ENCODE results near the gene DIS3L2. TPM values are rescaled to one million over a fixed set of nuclear protein-coding genes. Genes with fewer than 3 reads are reported as not detected.

DIS3L2 gene
- total RNA-seq, 2 donors from 2014 or later, result 21.6 to 30.2 TPM

DNA sequence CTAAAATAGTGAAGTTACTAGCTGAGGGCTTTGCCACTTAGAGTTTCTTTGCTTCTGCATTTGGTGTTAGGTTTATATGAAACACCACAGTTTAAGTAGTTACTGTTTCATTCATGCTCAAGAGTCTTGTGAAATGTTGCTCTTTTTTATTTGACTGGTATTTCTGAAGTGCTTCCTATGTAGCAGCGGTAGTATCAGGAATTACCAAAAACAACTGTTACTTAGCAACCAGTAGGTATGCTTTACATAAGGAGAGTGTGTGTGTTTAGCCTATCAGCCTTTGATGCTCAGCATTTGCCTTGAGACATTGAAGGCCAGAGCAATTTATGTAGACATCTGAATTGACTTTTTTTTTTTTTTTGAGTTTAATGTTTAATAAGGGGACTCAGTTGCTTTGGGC, 3.6 kb downstream of the DIS3L2 start:
- H3K9me3 Mint-ChIP-seq, result no peaks in the 10 kb centered on the region
- ATAC-seq (replicated peaks), result no peak
- no peak overlapping the region for H3K4me3 Mint-ChIP-seq
- H3K36me3 Mint-ChIP-seq (ENCODE audit: low read depth), result no peaks in the 10 kb centered on the region
- peaks cover 37% of the 10 kb centered on the region for H3K4me1 Mint-ChIP-seq
- H3K27ac Mint-ChIP-seq, result no peak overlapping the region
- no peaks in the 10 kb centered on the region for H3K27me3 Mint-ChIP-seq

- Mint-ChIP-seq H3K4me1 (peaks cover 30% of the 10 kb centered on the region), H3K9me3 (no peaks in the 10 kb centered on the region), H3K36me3 (ENCODE audit: low read depth) (no peaks in the 10 kb centered on the region), H3K27me3 (no peaks in the 10 kb centered on the region), H3K4me3 (no peak overlapping the region), H3K27ac (no peak overlapping the region)
- ATAC-seq (replicated peaks), result no peak
Measured at GRCh38 chr2:231966886-231967285, 5.4 kb downstream of the DIS3L2 start.

DNA sequence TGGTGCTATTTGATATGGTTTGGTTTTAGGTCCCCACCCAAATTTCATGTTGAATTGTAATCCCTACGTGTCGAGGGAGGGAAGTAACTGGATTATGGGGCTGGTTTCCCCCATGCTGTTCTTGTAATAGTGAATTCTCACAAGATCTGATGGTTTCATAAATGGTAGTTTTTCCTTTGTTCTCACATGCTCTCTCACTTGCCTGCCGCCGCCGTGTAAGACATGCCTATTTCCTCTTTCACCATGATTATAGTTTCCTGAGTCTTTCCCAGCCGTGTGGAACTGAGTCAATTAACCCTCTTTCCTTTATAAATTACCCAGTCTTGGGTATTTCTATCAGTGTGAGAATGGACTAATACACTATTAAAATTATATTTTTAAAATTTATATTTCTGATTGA, 7.3 kb downstream of the DIS3L2 start:
- Mint-ChIP-seq H3K4me1 (peaks cover 21% of the 10 kb centered on the region), H3K27me3 (no peaks in the 10 kb centered on the region), H3K4me3 (no peak overlapping the region), H3K9me3 (no peaks in the 10 kb centered on the region), H3K27ac (no peak overlapping the region), H3K36me3 (ENCODE audit: low read depth) (peaks cover 6% of the 10 kb centered on the region)
- no peak for ATAC-seq (replicated peaks)

GRCh38 chr2:231970461-231970860, 8.9 kb downstream of the DIS3L2 start:
- Mint-ChIP-seq H3K4me3 (no peak overlapping the region), H3K9me3 (no peaks in the 10 kb centered on the region), H3K27ac (no peak overlapping the region), H3K36me3 (ENCODE audit: low read depth) (peaks cover 6% of the 10 kb centered on the region), H3K27me3 (no peaks in the 10 kb centered on the region), H3K4me1 (peaks cover 7% of the 10 kb centered on the region)
- ATAC-seq (replicated peaks), result no peak

- no peaks in the 10 kb centered on the region for H3K27me3 Mint-ChIP-seq
- H3K27ac Mint-ChIP-seq, result no peak overlapping the region
- no peaks in the 10 kb centered on the region for H3K4me1 Mint-ChIP-seq
- H3K9me3 Mint-ChIP-seq, result no peaks in the 10 kb centered on the region
- peaks cover 6% of the 10 kb centered on the region for H3K36me3 Mint-ChIP-seq (ENCODE audit: low read depth)
- no peak overlapping the region for H3K4me3 Mint-ChIP-seq
- ATAC-seq (replicated peaks), result no peak
Measured at GRCh38 chr2:231975001-231975400, 13.5 kb downstream of the DIS3L2 start.

DNA sequence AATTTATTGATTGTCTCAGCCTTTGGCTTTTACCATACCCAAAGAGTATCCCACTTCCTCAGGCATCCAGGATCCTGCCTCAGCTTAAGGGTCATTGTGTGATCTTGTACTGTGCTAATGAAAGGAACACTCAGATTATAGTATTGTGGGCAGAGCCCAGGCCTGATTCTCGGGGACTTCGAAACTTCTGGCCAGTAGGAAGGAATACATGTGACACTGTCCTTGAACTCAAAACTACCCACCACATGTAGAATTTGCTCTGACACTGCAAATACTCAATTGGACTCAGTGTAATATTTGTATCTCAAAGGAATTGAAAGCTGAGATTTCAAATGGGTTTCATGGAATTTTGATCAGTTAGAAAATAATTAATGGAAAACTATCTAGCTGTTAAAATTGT, 15.9 kb downstream of the DIS3L2 start:
- no peak for ATAC-seq (replicated peaks)
- Mint-ChIP-seq H3K27me3 (no peaks in the 10 kb centered on the region), H3K27ac (no peak overlapping the region), H3K36me3 (ENCODE audit: low read depth) (peaks cover 6% of the 10 kb centered on the region), H3K9me3 (no peaks in the 10 kb centered on the region), H3K4me1 (no peaks in the 10 kb centered on the region), H3K4me3 (no peak overlapping the region)

- peak; percentile 63 for ATAC-seq (replicated peaks)
- Mint-ChIP-seq H3K4me3 (no peak overlapping the region), H3K36me3 (ENCODE audit: low read depth) (peaks cover 8% of the 10 kb centered on the region), H3K4me1 (peaks cover 5% of the 10 kb centered on the region), H3K9me3 (no peaks in the 10 kb centered on the region), H3K27ac (no peak overlapping the region), H3K27me3 (no peaks in the 10 kb centered on the region)
Measured at GRCh38 chr2:231984992-231985391, 23.5 kb downstream of the DIS3L2 start.

- Mint-ChIP-seq H3K9me3 (no peaks in the 10 kb centered on the region), H3K36me3 (ENCODE audit: low read depth) (peaks cover 8% of the 10 kb centered on the region), H3K4me1 (peaks cover 5% of the 10 kb centered on the region), H3K27me3 (no peaks in the 10 kb centered on the region), H3K27ac (no peak overlapping the region), H3K4me3 (no peak overlapping the region)
- no peak for ATAC-seq (replicated peaks)
Measured at GRCh38 chr2:231985823-231986261, 24.3 kb downstream of the DIS3L2 start.

- no peak overlapping the region for H3K27ac Mint-ChIP-seq
- no peak for ATAC-seq (replicated peaks)
- no peak overlapping the region for H3K4me3 Mint-ChIP-seq
- peaks cover 8% of the 10 kb centered on the region for H3K36me3 Mint-ChIP-seq (ENCODE audit: low read depth)
- no peaks in the 10 kb centered on the region for H3K27me3 Mint-ChIP-seq
- H3K9me3 Mint-ChIP-seq, result no peaks in the 10 kb centered on the region
- peaks cover 5% of the 10 kb centered on the region for H3K4me1 Mint-ChIP-seq
Measured at GRCh38 chr2:231987124-231987727, 25.7 kb downstream of the DIS3L2 start.

DNA sequence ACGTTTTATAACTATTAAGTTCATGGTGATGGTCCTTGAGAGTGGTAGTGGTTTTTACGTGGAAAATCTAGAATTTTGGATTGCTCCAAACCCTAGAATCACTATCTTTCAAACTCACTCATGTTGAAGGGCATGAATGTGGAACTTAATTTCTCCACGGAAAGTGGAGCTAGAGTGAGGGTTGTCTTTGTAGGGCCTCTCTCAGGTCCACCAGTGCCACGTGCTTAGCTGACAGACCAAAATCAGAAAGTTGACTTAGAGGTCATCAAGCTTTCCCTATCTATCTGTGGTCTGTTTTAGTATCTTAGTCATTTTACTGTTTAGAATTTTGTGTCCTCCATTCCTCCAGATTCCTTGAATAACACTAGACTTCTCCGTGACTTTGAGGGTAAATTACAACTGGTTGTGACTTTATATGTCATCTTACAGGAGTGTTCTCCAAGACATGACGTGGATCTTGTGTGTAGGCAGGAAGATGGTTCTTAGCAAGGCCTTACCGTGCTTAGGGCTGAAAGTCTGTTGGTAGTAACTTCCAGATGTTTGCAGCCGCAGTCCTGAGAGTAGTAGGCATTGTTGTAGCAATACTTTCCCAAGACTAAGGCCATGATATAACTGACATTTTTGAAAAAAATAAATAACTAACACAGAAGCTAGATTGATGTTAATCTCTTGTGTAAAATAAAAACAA, 26.8 kb downstream of the DIS3L2 start:
- peaks cover 5% of the 10 kb centered on the region for H3K4me1 Mint-ChIP-seq
- ATAC-seq (replicated peaks), result no peak
- H3K4me3 Mint-ChIP-seq, result no peak overlapping the region
- peaks cover 8% of the 10 kb centered on the region for H3K36me3 Mint-ChIP-seq (ENCODE audit: low read depth)
- H3K27me3 Mint-ChIP-seq, result no peaks in the 10 kb centered on the region
- H3K9me3 Mint-ChIP-seq, result no peaks in the 10 kb centered on the region
- no peak overlapping the region for H3K27ac Mint-ChIP-seq

DNA sequence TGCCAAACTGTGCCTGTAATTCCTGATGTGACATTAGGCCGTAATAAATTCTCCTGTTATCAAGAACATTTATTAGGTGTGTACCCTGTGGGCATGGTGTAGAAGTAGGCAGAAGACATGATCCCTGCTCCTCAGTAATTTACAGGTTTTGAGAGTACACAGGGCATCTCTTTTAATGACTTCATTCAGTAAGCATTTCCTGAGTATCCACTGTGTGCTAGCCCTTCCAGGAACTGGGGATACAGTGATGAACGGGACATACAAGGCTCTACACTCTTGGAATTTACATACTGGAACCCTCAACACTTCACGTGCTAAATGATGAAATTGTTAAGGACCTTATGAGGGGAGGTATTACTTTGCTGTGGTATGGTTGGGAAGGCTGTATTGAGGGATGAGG, 30.2 kb downstream of the DIS3L2 start:
- no peaks in the 10 kb centered on the region for H3K9me3 Mint-ChIP-seq
- no peak overlapping the region for H3K4me3 Mint-ChIP-seq
- H3K27me3 Mint-ChIP-seq, result no peaks in the 10 kb centered on the region
- H3K27ac Mint-ChIP-seq, result no peak overlapping the region
- H3K4me1 Mint-ChIP-seq, result peaks cover 5% of the 10 kb centered on the region
- no peak for ATAC-seq (replicated peaks)
- H3K36me3 Mint-ChIP-seq (ENCODE audit: low read depth), result no peaks in the 10 kb centered on the region

DNA sequence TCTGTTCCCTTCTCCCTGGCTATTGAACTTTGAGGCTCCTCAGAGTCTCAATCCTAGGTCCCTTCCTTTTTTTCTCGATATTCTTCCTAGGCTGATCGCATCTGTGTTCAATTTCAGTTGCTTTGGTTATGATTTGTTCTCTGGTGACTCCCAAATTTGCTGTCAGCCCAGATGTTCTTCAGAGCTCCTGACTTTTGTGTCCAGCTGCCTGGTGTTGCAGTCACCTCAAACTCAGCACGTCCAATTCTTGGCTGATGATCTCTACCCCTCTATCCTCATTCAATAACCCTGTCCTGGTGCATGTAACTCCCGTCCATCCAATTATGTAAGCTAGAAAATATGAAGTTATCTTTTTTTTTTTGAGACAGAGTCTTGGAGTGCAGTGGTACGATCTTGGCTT, 31.4 kb downstream of the DIS3L2 start:
- H3K4me1 Mint-ChIP-seq, result peaks cover 9% of the 10 kb centered on the region
- no peak overlapping the region for H3K4me3 Mint-ChIP-seq
- no peaks in the 10 kb centered on the region for H3K27me3 Mint-ChIP-seq
- no peaks in the 10 kb centered on the region for H3K9me3 Mint-ChIP-seq
- no peak for ATAC-seq (replicated peaks)
- no peaks in the 10 kb centered on the region for H3K36me3 Mint-ChIP-seq (ENCODE audit: low read depth)
- no peak overlapping the region for H3K27ac Mint-ChIP-seq

GRCh38 chr2:231996797-231997540, 35.5 kb downstream of the DIS3L2 start:
- H3K4me3 Mint-ChIP-seq, result no peak overlapping the region
- H3K27ac Mint-ChIP-seq, result no peak overlapping the region
- H3K36me3 Mint-ChIP-seq (ENCODE audit: low read depth), result no peaks in the 10 kb centered on the region
- H3K4me1 Mint-ChIP-seq, result peaks cover 10% of the 10 kb centered on the region
- no peaks in the 10 kb centered on the region for H3K27me3 Mint-ChIP-seq
- no peaks in the 10 kb centered on the region for H3K9me3 Mint-ChIP-seq
- ATAC-seq (replicated peaks), result no peak

DNA sequence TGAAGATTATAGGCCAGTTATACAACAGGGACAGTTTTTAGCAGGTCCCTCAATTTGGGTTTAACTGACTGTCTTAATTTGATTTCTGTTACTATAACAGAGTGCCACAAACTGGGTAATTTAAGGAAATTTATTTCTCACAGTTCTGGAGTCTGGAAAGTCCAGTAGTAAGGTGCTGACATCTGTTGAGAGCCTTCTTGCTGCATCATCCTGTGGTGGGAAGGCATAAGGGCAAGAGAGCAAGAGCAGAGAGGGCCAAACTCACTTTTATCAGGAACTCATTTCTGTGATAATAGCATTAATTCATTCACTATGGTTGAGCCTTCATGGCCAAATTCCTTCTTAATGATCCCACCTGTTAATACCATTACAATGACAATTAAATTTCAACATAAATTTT, 36.5 kb downstream of the DIS3L2 start:
- Mint-ChIP-seq H3K9me3 (no peaks in the 10 kb centered on the region), H3K4me1 (peaks cover 19% of the 10 kb centered on the region), H3K36me3 (ENCODE audit: low read depth) (no peaks in the 10 kb centered on the region), H3K27ac (no peak overlapping the region), H3K27me3 (no peaks in the 10 kb centered on the region), H3K4me3 (no peak overlapping the region)
- ATAC-seq (replicated peaks), result no peak

GRCh38 chr2:232000439-232000838, 38.9 kb downstream of the DIS3L2 start:
- no peak for ATAC-seq (replicated peaks)
- Mint-ChIP-seq H3K4me1 (peaks cover 19% of the 10 kb centered on the region), H3K27ac (no peak overlapping the region), H3K36me3 (ENCODE audit: low read depth) (no peaks in the 10 kb centered on the region), H3K9me3 (no peaks in the 10 kb centered on the region), H3K27me3 (no peaks in the 10 kb centered on the region), H3K4me3 (no peak overlapping the region)
